Measurements from ENCODE around the gene SUPT4H1. TPM values are rescaled to one million over a fixed set of nuclear protein-coding genes. Genes with fewer than 3 reads are reported as not detected.

Gene SUPT4H1
- total RNA-seq, 1 experiment from 2014 or later: 100.0 TPM

- no peaks in the 10 kb centered on the region for H3K79me2 ChIP-seq (ENCODE audit: low read length)
- H4K20me1 ChIP-seq (ENCODE audit: low read length): no peaks in the 10 kb centered on the region
- H3K4me3 ChIP-seq (ENCODE audit: low read length): no peak overlapping the region
- no peak overlapping the region for H3K9ac ChIP-seq (ENCODE audit: low read length)
- no TSS peak for BruUV-seq (replicated peaks)
- H2AFZ ChIP-seq (ENCODE audit: low read length): no peak overlapping the region
- intact Hi-C loops (cut with micrococcal nuclease): no loop called here
- ChIA-PET POLR2A (ENCODE audit: unreplicated experiment) (no interaction called here), CTCF (no interaction called here)
- DNase-seq (no peak), ATAC-seq (no peak)
- H3F3A ChIP-seq (ENCODE audit: low read length, unreplicated experiment): no peaks in the 10 kb centered on the region
- H3K9me3 ChIP-seq (ENCODE audit: low read length): no peaks in the 10 kb centered on the region
- H3K4me1 ChIP-seq (ENCODE audit: insufficient read depth, low read length): no peaks in the 10 kb centered on the region
- no peaks in the 10 kb centered on the region for H3K9me2 ChIP-seq (replicated peaks; ENCODE audit: low read length)
- H3K27ac ChIP-seq (ENCODE audit: low read length): no peak overlapping the region
- H3K4me2 ChIP-seq (ENCODE audit: low read length): no peak overlapping the region
- no peak for TF ChIP-seq EZH2 (IDR thresholded peaks at IDR 0.05; ENCODE audit: low read length, unreplicated experiment)
- TF ChIP-seq EZH2phosphoT487 (IDR thresholded peaks at IDR 0.05; ENCODE audit: borderline replicate concordance, low read length): no peak
- no peaks in the 10 kb centered on the region for H3K27me3 ChIP-seq (ENCODE audit: low read length)
- no peaks in the 10 kb centered on the region for H3K36me3 ChIP-seq (ENCODE audit: low read depth, low read length)
Observed at GRCh38 chr17:58369214-58370031, 17.4 kb upstream of the SUPT4H1 start.

- H4K20me1 ChIP-seq (ENCODE audit: low read length): no peaks in the 10 kb centered on the region
- H3K9me2 ChIP-seq (replicated peaks; ENCODE audit: low read length): no peaks in the 10 kb centered on the region
- H3K4me3 ChIP-seq (ENCODE audit: low read length): no peak overlapping the region
- no TSS peak for BruUV-seq (replicated peaks)
- no peaks in the 10 kb centered on the region for H3F3A ChIP-seq (ENCODE audit: low read length, unreplicated experiment)
- H3K9ac ChIP-seq (ENCODE audit: low read length): no peak overlapping the region
- ChIA-PET POLR2A (ENCODE audit: unreplicated experiment) (no interaction called here), CTCF (no interaction called here)
- no peaks in the 10 kb centered on the region for H3K36me3 ChIP-seq (ENCODE audit: low read depth, low read length)
- no peak overlapping the region for H3K27ac ChIP-seq (ENCODE audit: low read length)
- H3K4me1 ChIP-seq (ENCODE audit: insufficient read depth, low read length): no peaks in the 10 kb centered on the region
- no peaks in the 10 kb centered on the region for H3K9me3 ChIP-seq (ENCODE audit: low read length)
- H3K79me2 ChIP-seq (ENCODE audit: low read length): no peaks in the 10 kb centered on the region
- ATAC-seq (no peak), DNase-seq (no peak)
- intact Hi-C loops (cut with micrococcal nuclease): no loop called here
- no peak for TF ChIP-seq EZH2 (IDR thresholded peaks at IDR 0.05; ENCODE audit: low read length, unreplicated experiment)
- TF ChIP-seq EZH2phosphoT487 (IDR thresholded peaks at IDR 0.05; ENCODE audit: borderline replicate concordance, low read length): no peak
- TF ChIP-seq, protein P1, sequence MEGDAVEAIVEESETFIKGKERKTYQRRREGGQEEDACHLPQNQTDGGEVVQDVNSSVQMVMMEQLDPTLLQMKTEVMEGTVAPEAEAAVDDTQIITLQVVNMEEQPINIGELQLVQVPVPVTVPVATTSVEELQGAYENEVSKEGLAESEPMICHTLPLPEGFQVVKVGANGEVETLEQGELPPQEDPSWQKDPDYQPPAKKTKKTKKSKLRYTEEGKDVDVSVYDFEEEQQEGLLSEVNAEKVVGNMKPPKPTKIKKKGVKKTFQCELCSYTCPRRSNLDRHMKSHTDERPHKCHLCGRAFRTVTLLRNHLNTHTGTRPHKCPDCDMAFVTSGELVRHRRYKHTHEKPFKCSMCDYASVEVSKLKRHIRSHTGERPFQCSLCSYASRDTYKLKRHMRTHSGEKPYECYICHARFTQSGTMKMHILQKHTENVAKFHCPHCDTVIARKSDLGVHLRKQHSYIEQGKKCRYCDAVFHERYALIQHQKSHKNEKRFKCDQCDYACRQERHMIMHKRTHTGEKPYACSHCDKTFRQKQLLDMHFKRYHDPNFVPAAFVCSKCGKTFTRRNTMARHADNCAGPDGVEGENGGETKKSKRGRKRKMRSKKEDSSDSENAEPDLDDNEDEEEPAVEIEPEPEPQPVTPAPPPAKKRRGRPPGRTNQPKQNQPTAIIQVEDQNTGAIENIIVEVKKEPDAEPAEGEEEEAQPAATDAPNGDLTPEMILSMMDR (conservative IDR thresholded peaks at IDR 0.05; ENCODE audit: low read depth, low read length): no peak
- no peaks in the 10 kb centered on the region for H3K27me3 ChIP-seq (ENCODE audit: low read length)
- H3K4me2 ChIP-seq (ENCODE audit: low read length): no peak overlapping the region
- H2AFZ ChIP-seq (ENCODE audit: low read length): no peak overlapping the region
Observed at GRCh38 chr17:58368860-58369213, 16.8 kb upstream of the SUPT4H1 start.

GRCh38 chr17:58367461-58367860 is 15.5 kb upstream of the SUPT4H1 start:
- no peak overlapping the region for H3K9ac ChIP-seq (ENCODE audit: low read length)
- H3K79me2 ChIP-seq (ENCODE audit: low read length): no peaks in the 10 kb centered on the region
- H3K9me3 ChIP-seq (ENCODE audit: low read length): no peaks in the 10 kb centered on the region
- H2AFZ ChIP-seq (ENCODE audit: low read length): no peak overlapping the region
- ATAC-seq: no peak
- no TSS peak for BruUV-seq (replicated peaks)
- H3K27ac ChIP-seq (ENCODE audit: low read length): no peak overlapping the region
- no peak overlapping the region for H3K4me3 ChIP-seq (ENCODE audit: low read length)
- CTCF ChIA-PET: no interaction called here
- H3K36me3 ChIP-seq (ENCODE audit: low read depth, low read length): no peaks in the 10 kb centered on the region
- H3K4me1 ChIP-seq (ENCODE audit: insufficient read depth, low read length): no peaks in the 10 kb centered on the region
- H3K4me2 ChIP-seq (ENCODE audit: low read length): no peak overlapping the region
- H3K27me3 ChIP-seq (ENCODE audit: low read length): no peaks in the 10 kb centered on the region
- no peaks in the 10 kb centered on the region for H3K9me2 ChIP-seq (replicated peaks; ENCODE audit: low read length)
- no peak for TF ChIP-seq EZH2 (IDR thresholded peaks at IDR 0.05; ENCODE audit: low read length, unreplicated experiment)
- no peaks in the 10 kb centered on the region for H4K20me1 ChIP-seq (ENCODE audit: low read length)
- intact Hi-C loops (cut with micrococcal nuclease): no loop called here
- no peaks in the 10 kb centered on the region for H3F3A ChIP-seq (ENCODE audit: low read length, unreplicated experiment)
- POLR2A ChIA-PET (ENCODE audit: unreplicated experiment): no interaction called here
- DNase-seq: no peak

Measured in PC-3 (cell line).